Neural cell (in vitro differentiated cells): Measurements from ENCODE around the gene MCM5.

ENCODE experiments used
- CTCF ChIP-seq: fragments of 450-650 bp; IDR thresholded peaks from 2 replicates; pipeline ENCODE4 v1.5.1; 2014; ENCODE audit warnings: antibody characterized with exemption, mild to moderate bottlenecking, moderate library complexity; ENCODE audit not compliant: poor library complexity, severe bottlenecking
- TAF1 ChIP-seq: IDR thresholded peaks from 2 replicates; pipeline ENCODE4 v1.6.1; 2012; ENCODE audit warnings: low read depth

DNA sequence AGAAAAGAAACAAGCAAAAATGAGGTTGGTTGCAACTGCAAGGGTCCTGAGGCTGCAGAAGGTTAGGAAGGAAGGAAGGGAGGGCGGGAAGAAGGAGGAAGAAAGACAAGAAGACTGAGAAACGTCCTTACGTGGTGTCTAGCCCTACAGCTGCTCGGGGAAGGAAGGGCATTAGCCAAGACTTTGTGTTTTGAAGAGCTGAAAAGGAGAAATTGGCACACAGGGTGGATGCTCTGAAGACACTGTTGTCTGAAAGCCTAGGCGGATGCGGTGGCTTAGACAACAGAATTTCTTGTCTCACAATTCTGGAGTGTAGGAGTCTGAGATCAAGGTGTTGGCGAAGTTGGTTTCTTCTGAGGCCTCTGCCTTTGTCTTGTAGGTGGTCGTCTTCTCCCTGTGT lies 60.7 kb downstream of the MCM5 start:
- no peak for TF ChIP-seq CTCF
- TF ChIP-seq TAF1, result no peak
